GM12878 (cell line): Measurements from ENCODE around the gene ENAH. TPM values are rescaled to one million over a fixed set of nuclear protein-coding genes. Genes with fewer than 3 reads are reported as not detected.

Experiments
- ATF7 ChIP-seq: fragments of 450-650 bp; IDR thresholded peaks from 2 replicates; pipeline ENCODE4 v1.6.1; 2016; ENCODE audit warnings: low read depth, mild to moderate bottlenecking
- BHLHE40 ChIP-seq, 2 experiments: fragments of 450-650 bp in 1 of 2; IDR thresholded peaks; 2 replicates each; pipeline ENCODE4 v1.6.1; 2011 to 2017; ENCODE audit warnings: low read depth in 2 of 2, borderline replicate concordance in 1 of 2, improper control_type of control experiment in 1 of 2, low read length in 1 of 2, mild to moderate bottlenecking in 1 of 2
- EP300 ChIP-seq, 2 experiments: fragments of 150-350 bp in 1 of 2; IDR thresholded peaks; 2 replicates each; pipeline ENCODE4 v1.6.1; 2011 to 2012; ENCODE audit warnings: low read depth in 2 of 2, low read length in 2 of 2, borderline replicate concordance in 1 of 2, improper control_type of control experiment in 1 of 2, inconsistent platforms in 1 of 2; ENCODE audit not compliant: control insufficient read depth in 1 of 2
- FOS ChIP-seq: IDR thresholded peaks from 3 replicates; pipeline ENCODE4 v1.6.1; 2011; ENCODE audit warnings: borderline replicate concordance; ENCODE audit not compliant: insufficient read length; ENCODE audit errors: extremely low read depth
- FOXK2 ChIP-seq: fragments of 450-650 bp; IDR thresholded peaks from 2 replicates; pipeline ENCODE4 v1.6.1; 2017; ENCODE audit warnings: mild to moderate bottlenecking, moderate library complexity
- HCFC1 ChIP-seq: fragments of 150-350 bp; IDR thresholded peaks from 2 replicates; pipeline ENCODE4 v1.6.1; 2014; ENCODE audit warnings: low read length
- MEF2A ChIP-seq: IDR thresholded peaks from 2 replicates; pipeline ENCODE4 v1.6.1; 2011; ENCODE audit warnings: low read depth, mild to moderate bottlenecking, low read length, moderate library complexity; ENCODE audit not compliant: insufficient read depth
- PAX5 ChIP-seq: IDR thresholded peaks from 2 replicates; pipeline ENCODE4 v1.6.1; 2011; ENCODE audit warnings: low read depth, low read length, borderline replicate concordance
- POU2F2 ChIP-seq: IDR thresholded peaks from 3 replicates; pipeline ENCODE4 v1.6.1; 2011; ENCODE audit warnings: low read depth, mild to moderate bottlenecking, low read length, borderline replicate concordance
- RELA ChIP-seq: fragments of 450-650 bp; IDR thresholded peaks from 2 replicates; pipeline ENCODE4 v1.8.0; 2014; ENCODE audit warnings: borderline replicate concordance; ENCODE audit not compliant: partially characterized antibody
- SMC3 ChIP-seq: IDR thresholded peaks from 2 replicates; pipeline ENCODE4 v1.6.1; 2011; ENCODE audit warnings: low read length, improper control_type of control experiment, borderline replicate concordance
- SP1 ChIP-seq: IDR thresholded peaks from one replicate; pipeline ENCODE4 v1.6.1; 2011; ENCODE audit warnings: low read depth, low read length
- TAF1 ChIP-seq: IDR thresholded peaks from 2 replicates; pipeline ENCODE4 v1.6.1; 2011; ENCODE audit warnings: mild to moderate bottlenecking, low read depth, low read length, borderline replicate concordance
- TCF3 ChIP-seq: IDR thresholded peaks from 2 replicates; pipeline ENCODE4 v1.6.1; 2012; ENCODE audit warnings: low read depth, mild to moderate bottlenecking, low read length, borderline replicate concordance; ENCODE audit not compliant: insufficient read depth
- ZBED1 ChIP-seq: IDR thresholded peaks from 2 replicates; pipeline ENCODE4 v1.6.1; 2016; ENCODE audit warnings: borderline replicate concordance
- ZNF622 ChIP-seq: fragments of 450-650 bp; IDR thresholded peaks from 2 replicates; pipeline ENCODE4 v1.6.1; 2017; ENCODE audit warnings: mild to moderate bottlenecking, inconsistent platforms
- polyA plus RNA-seq, 11 experiments: library from polyadenylated mRNA; depleted of rRNA in 4 of 11; unstranded in 6 of 11; stranded (reverse) in 5 of 11; fragments of >200 nt; fragmentation: Nextera tagmentation in 4 of 11; fragmentation: Illumina TruSeq in 1 of 11; extraction: Ambion mirVana in 4 of 11; extraction: Trizol in 1 of 11; gene quantifications; 1 replicate in 1 of 11; 2 replicates in 10 of 11; pipeline versions ENCODE4 v1.2.1 to v1.2.3, GENCODE V29; 2011 to 2016; ENCODE audit warnings: inconsistent platforms in 2 of 11, missing spikeins in 2 of 11, low read depth in 1 of 11
- total RNA-seq, 4 experiments: library from RNA; depleted of rRNA in 3 of 4; stranded (reverse); fragments of >200 nt in 3 of 4; fragmentation: Illumina TruSeq in 1 of 4; extraction: Trizol in 1 of 4; gene quantifications; 2 replicates each; pipeline versions ENCODE4 v1.2.1 to v1.2.3, GENCODE V29; 2013 to 2021
- TF ChIP-seq, protein P1 (sequence below): IDR thresholded peaks from 2 replicates; pipeline ENCODE4 v1.6.1; 2011; ENCODE audit warnings: mild to moderate bottlenecking, low read depth, low read length, moderate library complexity; ENCODE audit not compliant: insufficient replicate concordance
- TF ChIP-seq, protein P2 (sequence below): IDR thresholded peaks from 2 replicates; pipeline ENCODE4 v1.6.1; 2012; ENCODE audit warnings: mild to moderate bottlenecking, low read depth, low read length
- TF ChIP-seq, protein P3 (sequence below): fragments of 450-650 bp; IDR thresholded peaks from 2 replicates; pipeline ENCODE4 v1.6.1; 2018; ENCODE audit warnings: mild to moderate bottlenecking, low read depth, moderate library complexity; ENCODE audit not compliant: partially characterized antibody
- TF ChIP-seq, protein P4 (sequence below): IDR thresholded peaks from 2 replicates; pipeline ENCODE4 v1.6.1; 2012; ENCODE audit warnings: low read depth, low read length, improper control_type of control experiment

ENAH gene
- total and polyA plus RNA-seq, 10 of the 15 experiments (the other 5 are each of a cell fraction or from before 2014, with no cell fraction given): under 0.01 to 0.62 (median 0.06) TPM; not detected in 5

DNA sequence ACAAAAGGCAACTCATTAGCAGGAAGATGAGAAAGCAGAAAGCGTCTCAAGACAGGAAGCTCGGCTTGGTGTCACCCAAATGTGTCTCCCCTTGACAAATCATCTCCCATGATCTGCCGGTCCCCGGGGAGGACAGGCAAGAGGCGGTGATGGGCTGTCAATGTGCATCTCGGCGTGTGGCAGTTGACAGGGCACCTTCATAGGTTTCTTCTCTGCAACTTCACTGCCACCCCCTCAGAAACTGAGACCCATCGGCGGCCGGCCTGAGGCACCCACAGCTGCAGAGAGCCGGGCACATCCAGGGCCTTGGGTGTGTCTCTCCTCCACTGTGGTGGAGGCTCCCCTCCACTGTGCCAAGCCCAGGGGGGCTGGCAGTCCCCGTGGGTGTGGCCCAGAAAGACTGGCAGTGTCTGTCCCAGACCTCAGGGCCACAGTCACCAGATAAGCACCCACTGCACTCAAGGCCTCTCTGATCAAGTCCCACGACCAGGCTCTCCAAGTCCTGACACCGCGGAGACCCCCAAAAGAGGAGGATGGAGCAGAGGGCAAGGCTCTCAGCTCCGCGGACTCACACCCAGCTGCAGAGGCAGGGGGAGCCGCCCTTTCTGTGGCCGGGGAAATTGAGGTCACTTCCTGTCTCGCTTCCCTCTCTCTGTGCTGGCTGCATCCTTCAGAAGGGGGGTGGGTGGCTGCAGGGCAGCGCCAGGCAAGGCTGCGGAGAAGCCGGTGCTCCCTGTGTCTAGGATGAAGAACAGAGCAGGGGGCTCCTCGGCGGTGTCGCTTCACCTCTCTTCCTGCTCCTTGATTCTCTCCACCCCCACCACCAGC is 185.5 kb downstream of the ENAH start (continued):
- TF ChIP-seq, protein P1, sequence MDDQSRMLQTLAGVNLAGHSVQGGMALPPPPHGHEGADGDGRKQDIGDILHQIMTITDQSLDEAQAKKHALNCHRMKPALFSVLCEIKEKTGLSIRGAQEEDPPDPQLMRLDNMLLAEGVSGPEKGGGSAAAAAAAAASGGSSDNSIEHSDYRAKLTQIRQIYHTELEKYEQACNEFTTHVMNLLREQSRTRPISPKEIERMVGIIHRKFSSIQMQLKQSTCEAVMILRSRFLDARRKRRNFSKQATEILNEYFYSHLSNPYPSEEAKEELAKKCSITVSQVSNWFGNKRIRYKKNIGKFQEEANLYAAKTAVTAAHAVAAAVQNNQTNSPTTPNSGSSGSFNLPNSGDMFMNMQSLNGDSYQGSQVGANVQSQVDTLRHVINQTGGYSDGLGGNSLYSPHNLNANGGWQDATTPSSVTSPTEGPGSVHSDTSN: peak; percentile 63
- TF ChIP-seq SP1 (peak; percentile 75), POU2F2 (peak; percentile 82; the same call in 2 of the 3 replicates), FOXK2 (no peak), ZNF622 (no peak), TAF1 (peak; percentile 77; the same call in 1 of the 2 replicates), MEF2A (no peak), ZBED1 (peak; percentile 32; the same call in 1 of the 2 replicates), EP300 (IDR thresholded peaks at IDR 0.05; ENCODE audit: borderline replicate concordance in 1 of 2, control insufficient read depth in 1 of 2, low read depth in 2 of 2, low read length in 2 of 2) (peak in 1 of 2 experiments; percentile 32; a peak in 1 of 4 replicates), ATF7 (peak; percentile 71), SMC3 (no peak), HCFC1 (peak; percentile 65), FOS (no peak), TCF3 (peak; percentile 55; the same call in 1 of the 2 replicates), RELA (no peak), BHLHE40 (IDR thresholded peaks at IDR 0.05; ENCODE audit: borderline replicate concordance in 1 of 2, low read depth in 2 of 2, low read length in 1 of 2) (peak in 1 of 2 experiments; percentile 23; a peak in 1 of 4 replicates), PAX5 (peak; percentile 52; the same call in 1 of the 2 replicates)
- TF ChIP-seq, protein P2, sequence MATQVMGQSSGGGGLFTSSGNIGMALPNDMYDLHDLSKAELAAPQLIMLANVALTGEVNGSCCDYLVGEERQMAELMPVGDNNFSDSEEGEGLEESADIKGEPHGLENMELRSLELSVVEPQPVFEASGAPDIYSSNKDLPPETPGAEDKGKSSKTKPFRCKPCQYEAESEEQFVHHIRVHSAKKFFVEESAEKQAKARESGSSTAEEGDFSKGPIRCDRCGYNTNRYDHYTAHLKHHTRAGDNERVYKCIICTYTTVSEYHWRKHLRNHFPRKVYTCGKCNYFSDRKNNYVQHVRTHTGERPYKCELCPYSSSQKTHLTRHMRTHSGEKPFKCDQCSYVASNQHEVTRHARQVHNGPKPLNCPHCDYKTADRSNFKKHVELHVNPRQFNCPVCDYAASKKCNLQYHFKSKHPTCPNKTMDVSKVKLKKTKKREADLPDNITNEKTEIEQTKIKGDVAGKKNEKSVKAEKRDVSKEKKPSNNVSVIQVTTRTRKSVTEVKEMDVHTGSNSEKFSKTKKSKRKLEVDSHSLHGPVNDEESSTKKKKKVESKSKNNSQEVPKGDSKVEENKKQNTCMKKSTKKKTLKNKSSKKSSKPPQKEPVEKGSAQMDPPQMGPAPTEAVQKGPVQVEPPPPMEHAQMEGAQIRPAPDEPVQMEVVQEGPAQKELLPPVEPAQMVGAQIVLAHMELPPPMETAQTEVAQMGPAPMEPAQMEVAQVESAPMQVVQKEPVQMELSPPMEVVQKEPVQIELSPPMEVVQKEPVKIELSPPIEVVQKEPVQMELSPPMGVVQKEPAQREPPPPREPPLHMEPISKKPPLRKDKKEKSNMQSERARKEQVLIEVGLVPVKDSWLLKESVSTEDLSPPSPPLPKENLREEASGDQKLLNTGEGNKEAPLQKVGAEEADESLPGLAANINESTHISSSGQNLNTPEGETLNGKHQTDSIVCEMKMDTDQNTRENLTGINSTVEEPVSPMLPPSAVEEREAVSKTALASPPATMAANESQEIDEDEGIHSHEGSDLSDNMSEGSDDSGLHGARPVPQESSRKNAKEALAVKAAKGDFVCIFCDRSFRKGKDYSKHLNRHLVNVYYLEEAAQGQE: no peak
- TF ChIP-seq, protein P3, sequence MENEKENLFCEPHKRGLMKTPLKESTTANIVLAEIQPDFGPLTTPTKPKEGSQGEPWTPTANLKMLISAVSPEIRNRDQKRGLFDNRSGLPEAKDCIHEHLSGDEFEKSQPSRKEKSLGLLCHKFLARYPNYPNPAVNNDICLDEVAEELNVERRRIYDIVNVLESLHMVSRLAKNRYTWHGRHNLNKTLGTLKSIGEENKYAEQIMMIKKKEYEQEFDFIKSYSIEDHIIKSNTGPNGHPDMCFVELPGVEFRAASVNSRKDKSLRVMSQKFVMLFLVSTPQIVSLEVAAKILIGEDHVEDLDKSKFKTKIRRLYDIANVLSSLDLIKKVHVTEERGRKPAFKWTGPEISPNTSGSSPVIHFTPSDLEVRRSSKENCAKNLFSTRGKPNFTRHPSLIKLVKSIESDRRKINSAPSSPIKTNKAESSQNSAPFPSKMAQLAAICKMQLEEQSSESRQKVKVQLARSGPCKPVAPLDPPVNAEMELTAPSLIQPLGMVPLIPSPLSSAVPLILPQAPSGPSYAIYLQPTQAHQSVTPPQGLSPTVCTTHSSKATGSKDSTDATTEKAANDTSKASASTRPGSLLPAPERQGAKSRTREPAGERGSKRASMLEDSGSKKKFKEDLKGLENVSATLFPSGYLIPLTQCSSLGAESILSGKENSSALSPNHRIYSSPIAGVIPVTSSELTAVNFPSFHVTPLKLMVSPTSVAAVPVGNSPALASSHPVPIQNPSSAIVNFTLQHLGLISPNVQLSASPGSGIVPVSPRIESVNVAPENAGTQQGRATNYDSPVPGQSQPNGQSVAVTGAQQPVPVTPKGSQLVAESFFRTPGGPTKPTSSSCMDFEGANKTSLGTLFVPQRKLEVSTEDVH: peak; percentile 26
- TF ChIP-seq, protein P4, sequence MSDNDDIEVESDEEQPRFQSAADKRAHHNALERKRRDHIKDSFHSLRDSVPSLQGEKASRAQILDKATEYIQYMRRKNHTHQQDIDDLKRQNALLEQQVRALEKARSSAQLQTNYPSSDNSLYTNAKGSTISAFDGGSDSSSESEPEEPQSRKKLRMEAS: no peak
